Activated naive CD8-positive, alpha-beta T cell treated with anti-CD3 and anti-CD28 coated beads, Interleukin-2, amount 10 ng/mL, durations not matched to agents 7 days and 5 days (primary cell): ENCODE results near the gene PRB2. TPM values are rescaled to one million over a fixed set of nuclear protein-coding genes. Genes with fewer than 3 reads are reported as not detected.

Experiments used
- ATAC-seq: fragments of 150-1000 bp; cut with Tn5 transposase; one replicate; pipeline ENCODE4 v1.10.0; 2021; ENCODE audit warnings: low read depth, moderate library complexity
- POLR2A ChIA-PET: fragments of 350-600 bp; sonication (Branson Sonifier 250); formaldehyde crosslinking; loops from one replicate; lab custom pipeline; 2021; ENCODE audit warnings: antibody characterized with exemption; lab: Charles Lee
- DNase-seq: peaks from one replicate; pipeline ENCODE4 v3.0.0; 2021
- H3K27ac Mint-ChIP-seq: one replicate; pipeline ENCODE4 v1.8.0; 2022; ENCODE audit warnings: mild to moderate bottlenecking, mixed read lengths
- H3K27me3 Mint-ChIP-seq: one replicate; pipeline ENCODE4 v1.8.0; 2022; ENCODE audit warnings: mild to moderate bottlenecking, moderate library complexity, mixed read lengths
- H3K36me3 Mint-ChIP-seq: one replicate; pipeline ENCODE4 v1.8.0; 2021; ENCODE audit warnings: mild to moderate bottlenecking, mixed read lengths
- H3K4me1 Mint-ChIP-seq: one replicate; pipeline ENCODE4 v1.8.0; 2021; ENCODE audit warnings: mixed read lengths
- H3K4me3 Mint-ChIP-seq: one replicate; pipeline ENCODE4 v1.8.0; 2022; ENCODE audit warnings: mild to moderate bottlenecking, moderate library complexity, mixed read lengths
- H3K9me3 Mint-ChIP-seq: one replicate; pipeline ENCODE4 v1.8.0; 2021; ENCODE audit warnings: mixed read lengths
- total RNA-seq, 2 experiments: library from RNA; stranded (reverse); gene quantifications; one replicate each; pipeline ENCODE4 v1.2.3, GENCODE V29; 2021

Gene PRB2
- total RNA-seq, 2 experiments from 2014 or later, result not detected

GRCh38 chr12:11347810-11348209 is 47.6 kb downstream of the PRB2 start:
- peaks cover 6% of the 10 kb centered on the region for H3K27me3 Mint-ChIP-seq
- ATAC-seq (no peak), DNase-seq (no peak)
- H3K4me1 Mint-ChIP-seq, result no peaks in the 10 kb centered on the region
- H3K9me3 Mint-ChIP-seq, result peaks cover 2% of the 10 kb centered on the region
- H3K27ac Mint-ChIP-seq, result no peak overlapping the region
- no peaks in the 10 kb centered on the region for H3K36me3 Mint-ChIP-seq
- no peak overlapping the region for H3K4me3 Mint-ChIP-seq
- POLR2A ChIA-PET, result no interaction called here

GRCh38 chr12:11344500-11344899 is 50.9 kb downstream of the PRB2 start:
- peaks cover 2% of the 10 kb centered on the region for H3K9me3 Mint-ChIP-seq
- DNase-seq (no peak), ATAC-seq (no peak)
- POLR2A ChIA-PET, result no interaction called here
- H3K4me1 Mint-ChIP-seq, result no peaks in the 10 kb centered on the region
- no peaks in the 10 kb centered on the region for H3K27me3 Mint-ChIP-seq
- no peaks in the 10 kb centered on the region for H3K36me3 Mint-ChIP-seq
- no peak overlapping the region for H3K27ac Mint-ChIP-seq
- no peak overlapping the region for H3K4me3 Mint-ChIP-seq

Other genes with a start within 250 kb of the PRB2 start
- gene SMIM10L1, start 224.4 kb downstream of the PRB2 start, total RNA-seq, result 10 to 100 TPM; 10.1 to 10.3 TPM
- gene TAS2R42, start 208.6 kb downstream of the PRB2 start, total RNA-seq, result not detected
- gene PRB3, start 125.9 kb downstream of the PRB2 start, total RNA-seq, result not detected
- gene PRB4, start 85.1 kb downstream of the PRB2 start, total RNA-seq, result not detected